Stomach (tissue), 4 donors: ENCODE results near the gene FBL.

Experiments
- EP300 ChIP-seq: sonication (generic); formaldehyde crosslinking; IDR thresholded peaks from one replicate; pipeline ENCODE4 v1.6.1; 2017; ENCODE audit warnings: antibody characterized with exemption
- POLR2A ChIP-seq, 4 donors: fragments of 450-650 bp; IDR thresholded peaks; one replicate each; pipeline ENCODE4 v1.6.1; 2016; ENCODE audit warnings: antibody characterized with exemption in 4 of 4, control low read depth in 2 of 4, mild to moderate bottlenecking in 1 of 4, moderate library complexity in 1 of 4
- POLR2AphosphoS5 ChIP-seq, 3 donors: sonication (generic); formaldehyde crosslinking; IDR thresholded peaks; one replicate each; pipeline ENCODE4 v1.6.1; 2016; ENCODE audit warnings: antibody characterized with exemption in 3 of 3
- TF ChIP-seq, protein P1 (sequence below), 7 experiments: fragments of 450-650 bp in 4 of 7; fragments of 200-600 bp in 3 of 7; sonication (generic) in 3 of 7; IDR thresholded peaks; one replicate each; pipeline ENCODE4 v1.5.1; 2016 to 2019; ENCODE audit warnings: antibody characterized with exemption in 7 of 7, control low read depth in 2 of 7, mild to moderate bottlenecking in 1 of 7

DNA sequence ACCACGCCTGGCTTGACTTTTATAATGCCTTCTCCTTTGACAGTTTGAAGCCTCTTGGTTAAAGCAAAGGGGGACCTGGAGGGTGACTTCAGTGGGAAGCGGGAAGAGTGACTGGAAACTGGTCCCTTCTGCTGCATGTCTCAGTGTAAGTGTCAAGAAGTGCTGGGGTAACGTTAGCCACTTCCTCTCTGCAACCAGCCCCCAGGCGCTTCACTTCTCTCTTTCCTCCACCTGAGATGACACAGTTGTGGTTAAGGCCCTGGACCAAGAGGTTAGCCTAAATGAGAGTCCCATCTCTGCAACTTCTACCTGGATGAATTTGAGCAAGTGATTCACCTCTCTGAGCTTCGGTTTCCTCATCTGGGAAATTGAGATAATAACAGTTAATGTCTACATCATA is 51.2 kb downstream of the FBL start:
- TF ChIP-seq POLR2A (IDR thresholded peaks at IDR 0.05), result no peak
- TF ChIP-seq, protein P1, sequence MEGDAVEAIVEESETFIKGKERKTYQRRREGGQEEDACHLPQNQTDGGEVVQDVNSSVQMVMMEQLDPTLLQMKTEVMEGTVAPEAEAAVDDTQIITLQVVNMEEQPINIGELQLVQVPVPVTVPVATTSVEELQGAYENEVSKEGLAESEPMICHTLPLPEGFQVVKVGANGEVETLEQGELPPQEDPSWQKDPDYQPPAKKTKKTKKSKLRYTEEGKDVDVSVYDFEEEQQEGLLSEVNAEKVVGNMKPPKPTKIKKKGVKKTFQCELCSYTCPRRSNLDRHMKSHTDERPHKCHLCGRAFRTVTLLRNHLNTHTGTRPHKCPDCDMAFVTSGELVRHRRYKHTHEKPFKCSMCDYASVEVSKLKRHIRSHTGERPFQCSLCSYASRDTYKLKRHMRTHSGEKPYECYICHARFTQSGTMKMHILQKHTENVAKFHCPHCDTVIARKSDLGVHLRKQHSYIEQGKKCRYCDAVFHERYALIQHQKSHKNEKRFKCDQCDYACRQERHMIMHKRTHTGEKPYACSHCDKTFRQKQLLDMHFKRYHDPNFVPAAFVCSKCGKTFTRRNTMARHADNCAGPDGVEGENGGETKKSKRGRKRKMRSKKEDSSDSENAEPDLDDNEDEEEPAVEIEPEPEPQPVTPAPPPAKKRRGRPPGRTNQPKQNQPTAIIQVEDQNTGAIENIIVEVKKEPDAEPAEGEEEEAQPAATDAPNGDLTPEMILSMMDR (IDR thresholded peaks at IDR 0.05), result no peak
- no peak for TF ChIP-seq POLR2AphosphoS5 (IDR thresholded peaks at IDR 0.05)
- no peak for TF ChIP-seq EP300
